Cortex of kidney (tissue), 1 donor: ENCODE measurements around the gene GPR132.
"Not testable (repeated sequence)": the region's sequence is repeated elsewhere in the genome, so short reads cannot be mapped to it uniquely, and the experiment has no call there.

Experiments used
- DNase-seq: peaks from one replicate; lab custom pipeline; 2025; lab: John Stamatoyannopoulos, UW

GPR132 gene

GRCh38 chr14:105065280-105066228 is at the start of gene GPR132:
Gene GPR132 (minus strand): TSS chr14:105065430. CDS start chr14:105055420, 10,010 bp downstream.
- DNase-seq: no peak

- DNase-seq: not testable (repeated sequence)
Measured at GRCh38 chr14:105109243-105109642, 44.0 kb upstream of the GPR132 start.

- DNase-seq: no peak
Measured at GRCh38 chr14:105108516-105108864, 43.3 kb upstream of the GPR132 start.

DNA sequence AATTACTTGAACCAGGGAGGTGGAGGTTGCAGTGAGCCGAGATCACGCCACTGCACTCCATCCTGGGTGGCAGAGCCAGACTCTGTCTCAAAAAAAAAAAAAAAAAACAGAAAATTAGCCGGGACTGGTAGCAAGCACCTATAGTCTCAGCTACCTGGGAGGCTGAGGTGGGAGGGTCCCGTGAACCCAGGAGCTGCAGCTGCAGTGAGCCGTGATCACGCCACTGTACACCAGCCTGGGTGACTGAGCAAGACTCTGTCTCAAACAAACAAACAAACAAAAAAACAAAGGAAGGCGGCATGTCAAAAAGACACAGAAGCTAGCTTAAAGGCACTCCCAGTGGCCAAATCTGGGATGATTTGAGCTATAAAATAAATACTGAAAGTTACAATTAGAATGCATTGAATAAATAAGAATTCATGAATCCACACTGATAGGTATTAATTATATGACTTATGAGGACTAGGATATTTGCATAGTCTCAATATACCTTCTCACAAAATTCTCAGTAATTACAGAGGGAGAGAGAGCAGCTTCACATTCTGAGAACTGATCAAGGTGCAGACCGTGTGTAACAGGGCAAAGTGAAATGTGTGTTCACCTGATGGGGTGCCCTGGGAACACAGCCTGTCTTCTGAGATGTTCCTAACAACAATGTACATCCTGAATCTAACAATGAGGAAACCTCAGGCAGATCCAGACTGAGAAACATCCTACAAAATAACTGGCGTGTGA is 42.7 kb upstream of the GPR132 start:
- DNase-seq: no peak

- no peak for DNase-seq
Measured at GRCh38 chr14:105107351-105107750, 42.1 kb upstream of the GPR132 start.

GRCh38 chr14:105105158-105105557 is 39.9 kb upstream of the GPR132 start:
- no peak for DNase-seq

GRCh38 chr14:105102893-105103292 is 37.7 kb upstream of the GPR132 start:
- no peak for DNase-seq

GRCh38 chr14:105102361-105102870 is 37.2 kb upstream of the GPR132 start:
- no peak for DNase-seq

- DNase-seq: no peak
Measured at GRCh38 chr14:105100910-105101309, 35.7 kb upstream of the GPR132 start.

DNA sequence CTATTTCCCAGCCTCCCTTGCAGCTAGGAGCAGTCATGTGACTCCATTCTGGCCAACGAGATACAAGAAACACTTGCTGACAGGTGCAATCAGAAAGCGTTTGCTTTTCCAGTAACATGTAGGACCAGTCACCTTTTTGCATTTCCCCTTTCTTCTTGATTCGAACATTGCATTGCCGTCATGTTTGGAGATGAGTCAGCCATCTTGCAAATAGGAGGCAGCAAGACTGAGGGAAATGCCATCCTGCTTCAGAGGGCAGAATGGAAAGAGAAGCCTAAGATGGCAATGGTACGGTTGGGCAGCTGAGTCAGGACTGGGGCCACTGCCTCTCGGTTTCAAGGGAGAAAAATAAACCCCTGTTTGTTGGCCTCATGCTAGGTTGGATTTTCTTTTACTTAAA is 34.5 kb upstream of the GPR132 start:
- no peak for DNase-seq

DNA sequence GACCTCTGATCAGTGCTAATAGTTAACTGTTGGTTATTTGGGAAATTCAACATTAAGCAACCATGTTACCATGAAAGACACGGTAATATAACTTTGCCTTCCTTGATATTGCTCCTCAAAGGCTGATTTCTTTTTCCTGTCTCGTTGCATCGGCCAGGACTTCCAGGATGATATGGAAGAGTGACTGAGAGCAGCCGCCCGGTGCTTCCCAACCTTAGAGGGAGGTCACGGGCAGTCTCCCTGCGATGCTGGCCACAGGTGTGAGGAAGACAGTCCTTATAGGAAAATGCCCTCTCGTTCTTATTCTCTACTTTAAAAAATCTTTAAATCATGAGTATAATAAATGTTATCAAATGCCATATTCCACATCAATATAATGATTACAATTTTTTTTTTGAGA is 33.1 kb upstream of the GPR132 start:
- no peak for DNase-seq

DNA sequence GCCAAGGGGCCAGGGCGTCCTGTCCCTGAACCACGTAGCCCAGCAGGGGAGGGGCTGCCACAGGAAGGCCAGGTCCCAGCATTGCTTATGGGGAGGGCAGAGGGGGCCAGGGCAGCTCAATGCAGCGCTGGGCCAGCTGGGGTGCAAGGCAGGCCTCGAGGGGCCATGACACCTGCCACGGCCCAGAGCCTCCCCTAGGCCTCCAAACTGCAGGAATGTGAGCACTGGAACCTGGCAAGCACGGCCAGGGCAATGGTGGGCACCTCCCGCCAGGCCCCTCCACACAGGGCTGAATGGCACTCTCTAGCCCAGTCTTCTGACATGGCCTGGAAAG is 32.5 kb upstream of the GPR132 start:
- DNase-seq: no peak

DNA sequence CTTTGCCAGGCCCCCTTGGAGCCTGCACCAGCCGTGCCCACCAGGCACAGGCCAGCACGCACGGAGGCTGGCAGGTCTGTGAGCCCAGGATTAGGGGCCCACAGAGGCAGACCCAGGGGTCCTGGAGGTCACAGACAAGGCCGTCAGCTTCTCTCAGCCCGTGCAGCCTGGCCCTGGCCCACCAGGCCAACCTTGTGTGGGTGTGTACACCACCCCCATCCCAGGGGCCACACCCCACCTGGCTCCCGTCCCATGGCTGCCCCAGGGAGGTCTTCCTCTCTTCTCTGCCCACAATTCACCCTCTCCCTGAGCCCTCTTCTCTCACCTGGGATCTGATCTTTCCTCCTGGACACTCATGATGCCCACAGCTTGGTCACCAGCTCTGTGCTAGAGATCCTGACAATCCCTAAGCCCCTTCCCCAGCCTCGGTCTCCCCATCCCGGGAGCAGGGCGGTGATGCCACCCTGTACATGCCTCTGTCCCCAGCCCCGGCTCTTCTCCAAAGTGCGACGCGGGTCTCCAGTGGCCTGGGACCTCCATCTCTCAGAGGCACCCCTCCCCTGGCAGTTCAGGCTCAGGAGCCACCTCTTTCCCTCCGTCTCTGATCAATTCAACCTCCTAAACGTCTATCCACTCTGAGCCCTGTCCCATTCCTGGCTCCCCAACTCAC is 31.1 kb upstream of the GPR132 start:
- DNase-seq: no peak

DNA sequence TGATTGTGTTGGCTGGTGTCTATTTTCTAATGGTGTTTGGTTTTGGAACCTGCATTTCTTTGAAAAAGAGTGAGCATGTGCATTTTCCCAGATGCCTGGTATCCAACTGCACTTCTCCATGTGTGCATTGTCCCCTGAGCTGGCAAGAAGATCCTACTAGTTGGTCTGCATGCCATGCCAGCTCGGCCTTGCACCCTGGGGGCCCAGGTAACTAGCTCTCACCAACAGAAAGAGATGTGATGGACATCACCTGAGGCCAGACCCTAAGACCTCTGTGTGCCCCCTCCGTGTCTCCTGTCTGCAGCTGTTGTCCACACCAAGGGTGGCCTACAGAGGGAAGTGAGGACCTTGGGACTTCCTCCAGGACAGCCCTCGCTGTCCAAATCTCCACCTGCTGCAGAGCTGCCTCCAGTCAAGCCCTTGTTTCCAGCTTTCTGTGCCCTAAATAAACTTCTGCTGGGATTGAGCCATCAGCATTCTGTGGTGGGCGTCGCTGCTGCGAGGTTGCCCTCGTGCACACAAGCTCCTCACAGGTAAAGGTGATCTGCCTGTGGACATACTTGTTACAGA is 30.1 kb upstream of the GPR132 start:
- DNase-seq: no peak

- no peak for DNase-seq
Measured at GRCh38 chr14:105094193-105094907, 29.1 kb upstream of the GPR132 start.

DNA sequence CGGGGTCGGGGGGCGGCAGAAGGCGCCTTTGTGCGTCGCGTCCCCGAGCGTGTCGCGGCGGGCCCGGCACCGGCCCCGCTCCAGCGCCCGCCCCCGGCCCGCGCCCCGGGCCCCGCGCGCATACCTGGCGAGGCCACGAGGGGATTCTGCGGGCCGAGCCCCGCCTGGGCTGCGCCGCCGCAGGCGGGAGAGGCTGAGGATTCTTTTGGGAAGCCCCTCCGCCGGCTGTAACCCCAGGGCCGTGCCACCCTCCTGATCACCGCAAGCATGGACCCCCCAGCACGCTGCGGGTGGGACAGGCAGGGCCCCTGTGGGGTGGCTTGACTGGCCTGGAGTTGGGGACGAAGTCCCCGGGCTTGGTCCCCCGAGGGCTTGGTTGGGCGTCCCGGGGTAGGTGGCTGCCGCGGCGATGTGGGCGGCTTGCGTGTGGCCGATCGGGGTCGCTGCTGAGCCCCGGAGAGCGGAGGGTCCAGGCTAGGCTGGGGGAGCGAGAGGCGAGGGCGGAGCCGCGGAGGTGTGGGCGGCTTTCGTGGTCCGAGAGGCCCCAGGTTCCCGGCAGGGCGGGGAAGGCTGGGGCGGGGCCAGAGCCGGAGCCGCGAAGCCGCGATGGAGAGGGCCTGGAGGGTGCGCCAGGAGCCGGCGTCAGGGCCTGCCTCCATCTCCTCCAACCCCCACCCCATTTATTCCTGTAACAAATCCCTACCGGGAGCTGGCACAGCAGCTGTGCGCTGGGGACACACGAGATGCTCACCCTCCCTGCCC is 28.4 kb upstream of the GPR132 start:
- no peak for DNase-seq

DNA sequence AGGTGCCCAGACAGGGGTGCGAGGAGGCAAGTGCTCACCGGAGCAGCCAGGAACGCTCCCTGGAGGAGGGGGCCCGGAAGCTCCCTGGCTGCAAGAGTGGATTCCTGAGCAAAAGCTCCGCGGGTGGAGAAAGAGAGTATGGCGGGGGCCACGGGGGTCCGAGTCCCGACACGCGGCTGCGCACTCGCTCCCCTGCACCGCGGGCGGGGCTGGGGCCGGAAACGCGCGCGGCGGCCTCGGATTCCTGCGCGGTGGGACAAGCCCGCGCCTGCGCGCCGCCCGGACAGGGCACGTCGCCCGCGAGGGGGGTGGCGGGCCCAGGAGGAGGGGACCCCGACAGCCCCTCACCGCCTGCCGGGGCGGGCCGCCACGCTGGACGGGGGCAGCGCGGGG is 27.8 kb upstream of the GPR132 start:
- DNase-seq: no peak

GRCh38 chr14:105092171-105093037 is 27.2 kb upstream of the GPR132 start:
- no peak for DNase-seq

DNA sequence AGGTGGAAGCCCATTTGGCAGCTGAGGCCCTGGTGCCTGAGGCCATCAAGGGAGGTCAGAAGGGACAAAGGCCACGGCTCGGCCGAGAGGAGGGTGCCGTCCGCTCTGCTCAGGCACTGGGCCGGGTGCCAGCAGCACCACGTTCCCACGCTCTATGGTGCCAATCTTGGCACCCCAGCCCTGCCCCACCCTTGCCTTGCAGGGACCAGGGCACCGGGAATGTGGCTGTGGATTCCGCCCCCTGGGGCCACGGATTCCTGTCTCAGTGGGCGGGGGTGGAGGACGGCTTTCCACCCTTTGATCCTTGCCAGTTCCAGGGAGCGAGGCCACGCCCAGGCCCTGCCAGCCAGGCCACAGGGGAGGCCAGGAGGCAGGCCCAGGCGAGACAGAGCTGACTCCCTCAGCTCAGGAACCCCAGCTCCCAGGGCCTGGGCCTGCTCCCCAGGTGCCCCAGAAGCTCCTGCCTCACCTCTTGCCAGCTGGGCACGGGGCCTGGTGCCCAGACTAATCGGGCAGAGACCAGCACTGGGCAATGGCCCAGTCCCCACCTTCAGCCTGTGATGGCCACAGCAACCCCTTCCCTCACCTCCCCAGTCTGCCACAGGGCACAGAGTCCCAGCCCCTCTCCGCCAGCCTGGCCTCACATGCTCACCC is 26.4 kb upstream of the GPR132 start:
- DNase-seq: no peak
